ENCODE data around the gene PLCB2.

DNA sequence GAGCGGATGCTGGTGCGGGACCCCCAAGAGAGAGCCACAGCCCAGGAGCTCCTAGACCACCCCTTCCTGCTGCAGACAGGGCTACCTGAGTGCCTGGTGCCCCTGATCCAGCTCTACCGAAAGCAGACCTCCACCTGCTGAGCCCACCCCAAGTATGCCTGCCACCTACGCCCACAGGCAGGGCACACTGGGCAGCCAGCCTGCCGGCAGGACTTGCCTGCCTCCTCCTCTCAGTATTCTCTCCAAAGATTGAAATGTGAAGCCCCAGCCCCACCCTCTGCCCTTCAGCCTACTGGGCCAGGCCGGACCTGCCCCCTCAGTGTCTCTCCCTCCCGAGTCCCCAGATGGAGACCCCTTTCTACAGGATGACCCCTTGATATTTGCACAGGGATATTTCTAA is 31.8 kb downstream of the PLCB2 start:
- TF ChIP-seq, protein P1, sequence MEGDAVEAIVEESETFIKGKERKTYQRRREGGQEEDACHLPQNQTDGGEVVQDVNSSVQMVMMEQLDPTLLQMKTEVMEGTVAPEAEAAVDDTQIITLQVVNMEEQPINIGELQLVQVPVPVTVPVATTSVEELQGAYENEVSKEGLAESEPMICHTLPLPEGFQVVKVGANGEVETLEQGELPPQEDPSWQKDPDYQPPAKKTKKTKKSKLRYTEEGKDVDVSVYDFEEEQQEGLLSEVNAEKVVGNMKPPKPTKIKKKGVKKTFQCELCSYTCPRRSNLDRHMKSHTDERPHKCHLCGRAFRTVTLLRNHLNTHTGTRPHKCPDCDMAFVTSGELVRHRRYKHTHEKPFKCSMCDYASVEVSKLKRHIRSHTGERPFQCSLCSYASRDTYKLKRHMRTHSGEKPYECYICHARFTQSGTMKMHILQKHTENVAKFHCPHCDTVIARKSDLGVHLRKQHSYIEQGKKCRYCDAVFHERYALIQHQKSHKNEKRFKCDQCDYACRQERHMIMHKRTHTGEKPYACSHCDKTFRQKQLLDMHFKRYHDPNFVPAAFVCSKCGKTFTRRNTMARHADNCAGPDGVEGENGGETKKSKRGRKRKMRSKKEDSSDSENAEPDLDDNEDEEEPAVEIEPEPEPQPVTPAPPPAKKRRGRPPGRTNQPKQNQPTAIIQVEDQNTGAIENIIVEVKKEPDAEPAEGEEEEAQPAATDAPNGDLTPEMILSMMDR (conservative IDR thresholded peaks at IDR 0.05; ENCODE audit: low read length): no peak
- no peak for TF ChIP-seq EZH2phosphoT487 (IDR thresholded peaks at IDR 0.05; ENCODE audit: borderline replicate concordance)

All from Loucy (cell line).